Esophagus muscularis mucosa (tissue), 4 donors: ENCODE results near the gene DGKB.

Experiments
- EP300 ChIP-seq: sonication (generic); formaldehyde crosslinking; IDR thresholded peaks from one replicate; pipeline ENCODE4 v1.6.1; 2017; ENCODE audit warnings: antibody characterized with exemption
- POLR2A ChIP-seq: fragments of 450-650 bp; IDR thresholded peaks from one replicate; pipeline ENCODE4 v1.6.1; 2017; ENCODE audit warnings: antibody characterized with exemption, moderate library complexity, mild to moderate bottlenecking, low read depth
- POLR2AphosphoS5 ChIP-seq, 2 donors: sonication (generic); formaldehyde crosslinking; IDR thresholded peaks; one replicate each; pipeline ENCODE4 v1.6.1; 2017; ENCODE audit warnings: antibody characterized with exemption in 2 of 2
- TF ChIP-seq, protein P1 (sequence below), 3 experiments: fragments of 200-600 bp in 2 of 3; fragments of 450-650 bp in 1 of 3; sonication (generic) in 2 of 3; IDR thresholded peaks; one replicate each; pipeline ENCODE4 v1.5.1; 2017 to 2019; ENCODE audit warnings: antibody characterized with exemption in 3 of 3, mild to moderate bottlenecking in 2 of 3, moderate library complexity in 1 of 3

DNA sequence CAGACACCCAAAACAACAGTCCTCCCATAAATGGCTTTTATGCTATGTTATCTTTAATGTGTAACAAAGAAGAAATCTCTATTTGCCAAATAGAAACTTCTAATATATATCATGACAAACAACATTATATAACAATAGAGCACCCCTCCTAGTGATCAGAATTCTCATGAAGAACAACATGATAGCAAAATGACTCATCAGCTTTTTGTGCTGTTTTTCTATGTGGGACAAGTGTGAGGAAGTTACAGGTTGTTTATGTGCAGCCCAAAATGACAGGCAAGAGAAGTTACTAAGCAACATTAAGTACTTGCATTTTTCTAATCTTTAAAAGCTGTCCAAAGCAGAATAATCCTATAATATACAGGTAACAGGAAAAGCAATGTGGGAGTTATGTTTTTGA, 7.7 kb downstream of the DGKB start:
- TF ChIP-seq, protein P1, sequence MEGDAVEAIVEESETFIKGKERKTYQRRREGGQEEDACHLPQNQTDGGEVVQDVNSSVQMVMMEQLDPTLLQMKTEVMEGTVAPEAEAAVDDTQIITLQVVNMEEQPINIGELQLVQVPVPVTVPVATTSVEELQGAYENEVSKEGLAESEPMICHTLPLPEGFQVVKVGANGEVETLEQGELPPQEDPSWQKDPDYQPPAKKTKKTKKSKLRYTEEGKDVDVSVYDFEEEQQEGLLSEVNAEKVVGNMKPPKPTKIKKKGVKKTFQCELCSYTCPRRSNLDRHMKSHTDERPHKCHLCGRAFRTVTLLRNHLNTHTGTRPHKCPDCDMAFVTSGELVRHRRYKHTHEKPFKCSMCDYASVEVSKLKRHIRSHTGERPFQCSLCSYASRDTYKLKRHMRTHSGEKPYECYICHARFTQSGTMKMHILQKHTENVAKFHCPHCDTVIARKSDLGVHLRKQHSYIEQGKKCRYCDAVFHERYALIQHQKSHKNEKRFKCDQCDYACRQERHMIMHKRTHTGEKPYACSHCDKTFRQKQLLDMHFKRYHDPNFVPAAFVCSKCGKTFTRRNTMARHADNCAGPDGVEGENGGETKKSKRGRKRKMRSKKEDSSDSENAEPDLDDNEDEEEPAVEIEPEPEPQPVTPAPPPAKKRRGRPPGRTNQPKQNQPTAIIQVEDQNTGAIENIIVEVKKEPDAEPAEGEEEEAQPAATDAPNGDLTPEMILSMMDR (IDR thresholded peaks at IDR 0.05): no peak
- TF ChIP-seq POLR2A: no peak
- TF ChIP-seq EP300: no peak
- TF ChIP-seq POLR2AphosphoS5 (IDR thresholded peaks at IDR 0.05): no peak
